GM23248 (cell line): Measurements from ENCODE around the gene VRK3. TPM values are rescaled to one million over a fixed set of nuclear protein-coding genes. Genes with fewer than 3 reads are reported as not detected.

Source experiments
- DNase-seq: peaks from one replicate; pipeline ENCODE4 v3.0.0-alpha.2; 2015
- H2AFZ ChIP-seq: fragments of 200-600 bp; sonication (generic); 2 replicates; pipeline ENCODE4 v1.6.1; 2016; ENCODE audit warnings: antibody characterized with exemption
- H3F3A ChIP-seq: fragments of 200-600 bp; sonication (generic); 2 replicates; pipeline ENCODE4 v1.6.1; 2016; ENCODE audit warnings: mild to moderate bottlenecking, antibody characterized with exemption, mixed run types; ENCODE audit not compliant: insufficient read depth
- H3K27ac ChIP-seq: fragments of 200-600 bp; sonication (generic); 2 replicates; pipeline ENCODE4 v1.5.1; 2016; ENCODE audit warnings: mild to moderate bottlenecking
- H3K27me3 ChIP-seq: fragments of 200-600 bp; sonication (generic); replicated peaks from 2 replicates; pipeline ENCODE4 v1.6.1; 2016; ENCODE audit warnings: mild to moderate bottlenecking; ENCODE audit not compliant: insufficient read depth
- H3K36me3 ChIP-seq: fragments of 200-600 bp; sonication (generic); 2 replicates; pipeline ENCODE4 v1.6.1; 2016; ENCODE audit warnings: low read depth, mild to moderate bottlenecking
- H3K4me1 ChIP-seq: fragments of 200-600 bp; sonication (generic); 2 replicates; pipeline ENCODE4 v1.6.1; 2016; ENCODE audit warnings: mild to moderate bottlenecking; ENCODE audit not compliant: insufficient read depth
- H3K4me2 ChIP-seq: fragments of 200-600 bp; sonication (generic); one replicate; pipeline ENCODE4 v1.6.1; 2016; ENCODE audit warnings: mild to moderate bottlenecking; ENCODE audit not compliant: unreplicated experiment
- H3K4me3 ChIP-seq: fragments of 200-600 bp; sonication (generic); 2 replicates; pipeline ENCODE4 v1.5.1; 2016; ENCODE audit warnings: mild to moderate bottlenecking
- H3K79me2 ChIP-seq: fragments of 200-600 bp; sonication (generic); 2 replicates; pipeline ENCODE4 v1.6.1; 2016; ENCODE audit warnings: mild to moderate bottlenecking; ENCODE audit not compliant: insufficient read depth
- H3K9ac ChIP-seq: fragments of 200-600 bp; sonication (generic); 2 replicates; pipeline ENCODE4 v1.6.1; 2016; ENCODE audit warnings: mild to moderate bottlenecking
- H3K9me2 ChIP-seq: fragments of 200-600 bp; sonication (generic); 2 replicates; pipeline ENCODE4 v1.6.1; 2016; ENCODE audit warnings: mixed run types, mild to moderate bottlenecking, moderate library complexity; ENCODE audit not compliant: insufficient read depth
- H3K9me3 ChIP-seq: fragments of 200-600 bp; sonication (generic); one replicate; pipeline ENCODE4 v1.6.1; 2017; ENCODE audit warnings: low read depth
- H4K20me1 ChIP-seq: fragments of 200-600 bp; sonication (generic); 2 replicates; pipeline ENCODE4 v1.6.0; 2016; ENCODE audit not compliant: insufficient read depth
- EZH2 ChIP-seq: fragments of 200-600 bp; sonication (generic); IDR thresholded peaks from 2 replicates; pipeline ENCODE4 v1.6.1; 2018; ENCODE audit warnings: antibody characterized with exemption, mild to moderate bottlenecking; ENCODE audit not compliant: insufficient read depth, poor library complexity, severe bottlenecking
- EZH2phosphoT487 ChIP-seq: fragments of 200-600 bp; sonication (generic); IDR thresholded peaks from 2 replicates; pipeline ENCODE4 v1.6.1; 2018; ENCODE audit warnings: antibody characterized with exemption, moderate library complexity, mild to moderate bottlenecking, low read depth; ENCODE audit not compliant: insufficient read depth
- WGBS, 2 experiments: methylation state at CpG; one replicate each; pipeline ENCODE4 v1.1.6; 2015 to 2017; ENCODE audit warnings: low lambda C conversion rate in 2 of 2, low coverage in 1 of 2; ENCODE audit errors: missing lambda C conversion rate in 2 of 2; 5-methylcytosine and 5-hydroxymethylcytosine counted together
- in situ Hi-C: fragments of 300-500 bp; cut with MboI; formaldehyde crosslinking; loops from 2 replicates; pipeline ENCODE4 v1.15.0; 2020
- polyA plus RNA-seq: library from polyadenylated mRNA; unstranded; fragments of >200 nt; fragmentation: Nextera tagmentation; extraction: Ambion mirVana; gene quantifications from 2 replicates; pipeline ENCODE4 v1.2.1, GENCODE V29; 2016
- total RNA-seq: library from RNA; depleted of rRNA; stranded (reverse); fragments of >200 nt; shearing (Covaris generic); gene quantifications from 2 replicates; pipeline ENCODE4 v1.2.3, GENCODE V29; 2014

The VRK3 gene
- total and polyA plus RNA-seq, 2 experiments from 2014 or later = 30.8 to 45.6 TPM

- Histone ChIP-seq H3K9me2 (no peaks in the 10 kb centered on the region), H3K4me2 (no peak overlapping the region), H2AFZ (no peak overlapping the region), H3K9me3 (no peaks in the 10 kb centered on the region), H4K20me1 (no peaks in the 10 kb centered on the region), H3K27ac (no peak overlapping the region), H3K79me2 (no peaks in the 10 kb centered on the region), H3K9ac (no peak overlapping the region), H3K27me3 (peaks cover 10% of the 10 kb centered on the region; the same call in 1 of the 2 replicates), H3K4me3 (no peak overlapping the region), H3F3A (no peaks in the 10 kb centered on the region), H3K4me1 (no peaks in the 10 kb centered on the region; the same call in 1 of the 2 replicates), H3K36me3 (no peaks in the 10 kb centered on the region)
- 78 to 82% methylated on average over 10 of the region's 10 CpGs for WGBS, 2 experiments
- TF ChIP-seq EZH2phosphoT487 (no peak), EZH2 (no peak)
- in situ Hi-C loops = no loop called here
- DNase-seq = no peak
These were observed 67.8 kb downstream of the VRK3 start for GRCh38 chr19:49957262-49957915.

DNA sequence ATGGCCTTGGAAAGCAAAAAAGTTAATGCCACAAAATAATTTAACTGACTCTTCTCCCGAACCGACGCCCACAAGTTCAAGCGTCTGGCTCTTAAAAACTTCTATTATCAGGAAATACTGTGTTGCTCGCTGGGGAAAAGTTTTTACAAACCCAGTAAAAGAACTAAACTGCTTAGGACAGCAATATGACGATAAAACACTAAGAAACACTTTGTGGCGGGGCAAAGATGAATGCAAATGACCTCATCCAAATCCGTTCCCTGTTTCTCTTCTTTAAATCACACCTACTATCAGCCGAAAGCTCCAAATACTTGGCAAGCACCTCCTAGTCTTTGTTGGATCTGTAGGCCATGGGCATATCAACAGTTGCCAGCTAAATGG is 69.1 kb downstream of the VRK3 start:
- H3K9me2 ChIP-seq = no peaks in the 10 kb centered on the region
- 79 to 83% methylated on average over 9 of the region's 9 CpGs for WGBS, 2 experiments
- no peak overlapping the region for H2AFZ ChIP-seq
- no peaks in the 10 kb centered on the region for H3K79me2 ChIP-seq
- no peaks in the 10 kb centered on the region for H3F3A ChIP-seq
- no peaks in the 10 kb centered on the region for H3K36me3 ChIP-seq
- H3K27me3 ChIP-seq = peaks cover 10% of the 10 kb centered on the region; the same call in 1 of the 2 replicates
- no peak overlapping the region for H3K27ac ChIP-seq
- no peak overlapping the region for H3K4me2 ChIP-seq
- no peak overlapping the region for H3K9ac ChIP-seq
- TF ChIP-seq EZH2phosphoT487 = no peak
- no peak for TF ChIP-seq EZH2
- DNase-seq = no peak
- H3K4me3 ChIP-seq = no peak overlapping the region
- H4K20me1 ChIP-seq = no peaks in the 10 kb centered on the region
- in situ Hi-C loops = no loop called here
- no peaks in the 10 kb centered on the region; the same call in 1 of the 2 replicates for H3K4me1 ChIP-seq
- H3K9me3 ChIP-seq = no peaks in the 10 kb centered on the region

DNA sequence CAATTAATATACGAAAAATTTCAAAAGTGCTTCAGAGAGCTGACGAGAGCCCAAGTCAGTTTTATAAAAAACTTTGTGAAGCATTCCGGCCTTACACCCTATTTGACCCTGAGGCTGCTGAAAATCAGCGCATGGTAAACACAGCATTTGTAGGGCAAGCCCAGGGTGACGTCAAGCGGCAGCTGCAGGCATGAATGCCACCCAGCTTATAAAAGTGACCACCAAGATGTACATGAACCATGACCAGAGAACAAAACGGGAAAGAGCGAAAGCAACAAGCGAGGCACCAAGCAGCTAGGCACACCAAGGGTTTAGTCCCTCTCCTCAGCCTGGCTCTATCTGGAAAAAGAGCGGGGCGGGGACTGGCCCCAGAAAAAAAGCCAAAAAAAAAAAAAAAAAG is 70.2 kb downstream of the VRK3 start:
- H3F3A ChIP-seq = no peaks in the 10 kb centered on the region
- 74 to 76% methylated on average over 11 of the region's 11 CpGs for WGBS, 2 experiments
- H3K36me3 ChIP-seq = no peaks in the 10 kb centered on the region
- H3K27me3 ChIP-seq = peaks cover 10% of the 10 kb centered on the region; the same call in 1 of the 2 replicates
- TF ChIP-seq EZH2 = no peak
- in situ Hi-C loops = no loop called here
- no peak overlapping the region for H3K9ac ChIP-seq
- H3K4me1 ChIP-seq = no peaks in the 10 kb centered on the region; the same call in 1 of the 2 replicates
- no peak overlapping the region for H3K27ac ChIP-seq
- no peak overlapping the region for H3K4me2 ChIP-seq
- no peaks in the 10 kb centered on the region for H3K9me2 ChIP-seq
- no peaks in the 10 kb centered on the region for H3K9me3 ChIP-seq
- no peak overlapping the region for H3K4me3 ChIP-seq
- H4K20me1 ChIP-seq = no peaks in the 10 kb centered on the region
- H3K79me2 ChIP-seq = no peaks in the 10 kb centered on the region
- DNase-seq = no peak
- no peak overlapping the region for H2AFZ ChIP-seq

- H3K79me2 ChIP-seq = no peaks in the 10 kb centered on the region
- no peak overlapping the region for H3K27ac ChIP-seq
- no peaks in the 10 kb centered on the region; the same call in 1 of the 2 replicates for H3K4me1 ChIP-seq
- H3K9me3 ChIP-seq = no peaks in the 10 kb centered on the region
- H2AFZ ChIP-seq = no peak overlapping the region
- H3K36me3 ChIP-seq = no peaks in the 10 kb centered on the region
- H3K9me2 ChIP-seq = no peaks in the 10 kb centered on the region
- H3K4me2 ChIP-seq = no peak overlapping the region
- H3K4me3 ChIP-seq = no peak overlapping the region
- in situ Hi-C loops = no loop called here
- DNase-seq = peak; percentile 27
- no peaks in the 10 kb centered on the region for H4K20me1 ChIP-seq
- H3K27me3 ChIP-seq = peaks cover 10% of the 10 kb centered on the region
- no peak for TF ChIP-seq EZH2
- TF ChIP-seq EZH2phosphoT487 = no peak
- 24 to 30% methylated on average over 12 of the region's 12 CpGs for WGBS, 2 experiments
- H3F3A ChIP-seq = no peaks in the 10 kb centered on the region
- H3K9ac ChIP-seq = no peak overlapping the region
These were observed 70.9 kb downstream of the VRK3 start for GRCh38 chr19:49954092-49954829.
